ENCODE measurements around the gene SHTN1.
A peak's percentile ranks its signal among the peaks of the same experiment; 100 is the strongest.

The SHTN1 gene

GRCh38 chr10:116984202-116984990 lies 20.6 kb downstream of the SHTN1 start:
- no peak for DNase-seq

DNA sequence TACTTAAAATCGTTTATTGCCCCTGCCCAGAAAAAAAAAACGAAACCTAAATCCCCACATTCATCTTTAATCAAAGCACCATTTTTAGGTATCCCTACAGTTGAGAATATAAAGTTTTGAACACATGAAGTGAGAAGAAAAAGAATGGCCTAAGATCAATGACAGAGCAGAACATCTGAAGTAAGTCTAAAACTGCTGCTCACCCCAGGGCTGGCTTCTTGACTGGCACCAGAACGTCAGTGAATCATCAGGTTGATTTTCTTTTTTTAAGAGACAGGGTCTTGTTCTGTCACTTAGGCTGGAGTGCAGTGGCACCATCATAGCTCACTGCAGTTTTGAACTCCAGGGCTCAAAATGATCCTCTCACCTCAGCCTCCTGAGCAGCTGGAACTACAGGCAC lies 24.9 kb downstream of the SHTN1 start:
- no peak for DNase-seq

DNA sequence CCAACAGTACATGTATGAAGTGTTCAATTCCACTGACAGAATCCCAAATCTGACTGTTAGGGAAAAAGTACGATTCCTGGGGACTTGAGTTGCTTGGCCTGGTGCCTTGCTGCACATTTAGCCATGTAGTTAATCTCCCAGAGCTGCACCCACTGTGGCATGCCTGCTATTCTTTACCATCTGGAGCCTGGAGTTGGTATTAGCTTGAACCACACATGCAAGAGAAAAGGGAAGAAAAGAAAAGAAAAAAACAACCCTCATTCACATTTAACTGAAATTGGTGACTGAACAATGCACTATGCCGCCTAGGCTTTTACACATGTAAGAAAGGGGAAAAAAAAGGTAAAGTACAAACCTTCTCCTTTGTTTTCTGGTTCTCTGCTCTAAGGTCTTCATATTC lies 26.1 kb downstream of the SHTN1 start:
- DNase-seq: no peak

DNA sequence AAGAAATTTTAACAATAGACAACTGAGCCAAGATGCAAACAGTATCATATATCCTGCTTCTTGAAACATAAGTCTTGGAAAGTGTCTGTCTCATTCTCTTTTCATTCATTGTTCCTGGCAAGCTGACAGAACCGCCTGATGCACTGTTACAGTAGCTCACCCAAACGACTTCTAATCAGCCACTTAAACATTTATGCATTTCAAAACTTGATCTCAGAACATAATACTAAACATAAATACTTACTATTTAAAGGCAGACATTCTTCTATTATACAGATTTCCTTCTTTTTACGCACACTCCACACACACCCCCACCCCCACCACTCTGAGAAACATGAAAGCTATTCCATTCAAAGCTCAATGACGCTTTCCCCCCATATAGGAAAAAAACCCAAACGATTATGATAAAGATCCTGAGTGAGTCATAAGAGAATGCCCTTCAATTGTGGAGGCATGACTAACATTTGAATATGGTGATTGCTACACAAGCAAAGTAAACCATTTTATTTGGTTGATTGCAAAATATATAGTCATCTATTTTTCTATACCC lies 30.5 kb downstream of the SHTN1 start:
- DNase-seq: no peak

DNA sequence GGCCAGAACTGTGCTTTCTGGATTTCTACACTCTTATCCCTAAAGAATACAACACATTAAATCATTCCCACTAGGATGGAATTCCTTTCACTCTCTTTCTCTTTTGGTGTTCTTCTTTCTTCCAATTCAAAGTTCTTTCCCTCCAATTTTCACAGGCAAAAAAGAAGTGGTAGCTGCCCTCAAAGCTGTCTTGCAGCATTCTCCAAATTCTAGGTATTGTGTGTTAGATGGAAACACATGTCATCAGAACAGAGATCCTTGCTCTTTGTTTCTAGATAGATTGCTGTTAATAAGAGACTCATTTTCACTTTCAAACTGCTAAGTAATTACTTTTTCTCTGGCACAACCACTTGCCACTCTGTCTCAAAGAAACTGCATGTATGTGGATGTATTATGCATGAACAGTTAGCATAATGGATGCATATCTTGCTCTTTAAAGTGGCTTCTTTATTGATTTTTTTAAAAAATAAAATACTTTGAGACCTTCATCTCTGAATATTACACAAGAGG lies 31.0 kb downstream of the SHTN1 start:
- no peak for DNase-seq

- no peak for DNase-seq
Observed at GRCh38 chr10:116973371-116973905, 31.5 kb downstream of the SHTN1 start.

DNA sequence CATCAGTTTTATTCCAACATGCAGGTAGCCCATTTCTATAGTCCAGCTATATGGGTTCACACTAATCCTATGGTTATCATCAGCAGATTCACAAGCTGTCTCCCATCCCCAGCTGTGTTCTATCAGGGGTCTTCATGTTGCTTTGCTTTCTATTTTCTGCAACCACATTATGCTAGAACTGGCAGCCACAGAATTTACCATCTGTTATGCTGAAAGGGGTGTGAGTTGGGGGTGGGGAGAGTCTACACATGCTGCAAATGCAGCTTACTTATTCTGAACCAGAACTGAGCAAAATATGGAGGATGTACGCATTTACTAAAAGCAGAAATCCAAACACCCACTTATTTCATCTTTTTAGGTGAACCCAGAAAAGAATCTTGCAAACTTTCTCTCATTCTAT lies 32.9 kb downstream of the SHTN1 start:
- DNase-seq: no peak

DNA sequence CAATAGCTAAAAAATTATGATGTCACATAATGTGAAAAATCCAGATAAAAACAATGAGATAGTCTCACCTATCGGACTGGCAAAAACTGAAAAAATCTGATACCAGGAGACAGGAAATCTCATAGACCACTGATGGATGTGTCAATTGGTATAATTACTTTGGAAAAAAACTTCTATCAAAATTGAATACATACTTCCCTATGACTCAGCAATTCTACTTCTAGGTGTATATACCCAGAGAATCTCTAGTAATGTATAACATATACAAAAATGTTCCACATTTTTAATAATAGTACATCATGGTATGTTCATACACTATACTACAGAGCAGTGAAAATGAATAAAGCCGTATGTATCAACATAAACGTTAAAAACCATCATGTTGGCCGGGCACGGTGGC lies 34.9 kb downstream of the SHTN1 start:
- DNase-seq: no peak

GRCh38 chr10:116968331-116968730 lies 36.7 kb downstream of the SHTN1 start:
- DNase-seq: no peak

- no peak for DNase-seq
Observed at GRCh38 chr10:116961406-116962251, 43.4 kb downstream of the SHTN1 start.

GRCh38 chr10:116960066-116960776 lies 44.8 kb downstream of the SHTN1 start:
- no peak for DNase-seq

DNA sequence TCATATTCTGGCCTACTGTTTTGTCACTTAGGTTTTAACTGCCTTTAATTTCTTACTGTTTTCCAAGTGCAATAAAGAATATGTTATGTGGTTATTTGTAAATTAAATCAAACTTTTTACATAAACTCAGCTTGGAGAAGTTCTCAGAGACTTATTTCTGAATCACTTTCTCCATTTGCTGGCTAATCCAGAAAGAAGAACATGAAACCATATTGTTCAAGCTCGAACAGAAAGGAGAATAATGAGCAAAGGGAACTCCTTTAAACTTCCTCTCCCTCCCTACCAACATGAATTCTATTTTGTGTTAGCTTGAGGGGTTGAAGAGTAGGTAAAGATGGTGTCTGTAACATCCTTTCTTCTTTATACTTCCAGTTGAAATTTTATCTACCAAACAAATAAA lies 52.3 kb downstream of the SHTN1 start:
- DNase-seq: no peak

DNA sequence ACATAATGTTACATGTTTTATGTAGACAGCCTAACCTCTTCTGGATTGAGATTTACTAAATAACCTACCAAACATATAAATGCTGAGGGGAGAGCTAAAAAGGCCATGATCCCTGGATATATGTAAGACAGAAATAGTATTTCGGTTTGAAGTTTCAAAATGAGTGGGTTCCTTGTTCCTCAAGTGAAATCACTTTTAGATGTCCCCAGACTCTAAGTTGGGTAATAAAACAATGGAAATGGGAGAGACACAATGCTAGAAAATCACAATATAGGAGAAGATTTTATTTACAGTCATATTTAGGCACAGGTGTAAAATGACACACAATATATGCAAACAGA lies 56.5 kb downstream of the SHTN1 start:
- DNase-seq: no peak

DNA sequence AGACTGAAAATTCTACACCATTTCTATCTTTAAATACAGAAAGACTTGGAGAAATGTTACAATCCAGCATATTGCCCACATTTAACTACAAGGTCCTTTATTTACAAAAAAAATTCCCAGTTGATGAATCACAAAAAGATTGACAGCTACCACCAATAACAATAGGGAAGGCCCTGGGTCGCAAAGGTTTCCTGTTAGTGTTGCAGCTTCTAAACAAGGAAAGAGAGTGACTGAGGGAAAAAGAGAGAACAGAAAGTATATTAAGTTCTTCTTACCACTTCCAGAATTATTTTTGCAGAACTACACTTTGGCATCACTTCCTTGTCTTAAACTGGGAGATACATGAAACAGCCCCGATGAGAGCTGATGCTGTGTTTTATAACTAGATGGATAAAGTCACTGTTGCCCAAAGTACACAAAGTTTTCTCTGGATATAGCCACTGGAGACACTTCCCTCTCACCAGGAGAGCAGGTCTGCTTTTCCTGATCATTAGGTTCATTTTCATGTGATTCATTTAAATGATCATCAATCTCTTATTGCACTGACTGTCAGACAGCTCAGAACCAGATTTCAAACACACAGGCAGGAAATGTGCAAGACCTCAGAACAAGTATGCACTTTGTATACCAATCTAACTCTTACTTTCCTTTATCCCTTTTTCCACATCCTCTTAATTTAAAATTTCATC lies 57.0 kb downstream of the SHTN1 start:
- peak; percentile 37 for DNase-seq

DNA sequence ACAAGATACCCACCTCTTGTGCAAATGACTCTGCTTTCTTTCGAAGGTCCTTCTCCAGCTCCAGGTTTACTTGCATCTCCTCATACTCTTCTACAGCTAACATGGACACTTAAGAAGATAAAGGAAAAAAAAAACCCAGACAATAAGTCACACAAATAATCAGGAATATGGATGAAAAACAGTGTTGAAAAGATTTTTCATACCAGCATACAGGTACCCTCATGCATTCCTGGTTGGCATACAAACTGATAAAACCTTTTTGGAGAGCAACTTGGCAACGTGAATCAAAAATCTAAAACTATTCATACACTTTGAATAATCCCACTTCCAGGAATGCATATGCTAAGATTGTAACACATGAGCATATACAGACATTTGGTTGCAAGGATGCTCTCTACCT lies 60.1 kb downstream of the SHTN1 start:
- no peak for DNase-seq

DNA sequence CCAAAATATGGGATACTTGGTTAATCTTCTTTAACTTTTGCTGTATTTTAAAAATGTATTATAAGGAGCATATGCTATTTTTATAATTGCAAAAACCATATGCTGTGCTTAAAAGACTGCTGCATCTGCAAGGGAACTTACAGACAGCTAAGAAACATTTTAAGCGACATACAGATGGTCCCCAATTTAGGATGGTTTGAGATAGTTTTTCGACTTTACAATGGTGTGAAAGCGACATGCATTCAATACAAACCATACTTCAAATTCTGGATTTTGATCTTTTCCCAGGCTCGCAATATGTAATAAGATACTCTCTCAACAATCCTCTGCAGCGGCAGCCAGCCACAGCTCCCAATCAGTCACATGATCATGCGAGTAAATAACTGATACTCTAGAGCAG lies 73.2 kb downstream of the SHTN1 start:
- DNase-seq: no peak

DNA sequence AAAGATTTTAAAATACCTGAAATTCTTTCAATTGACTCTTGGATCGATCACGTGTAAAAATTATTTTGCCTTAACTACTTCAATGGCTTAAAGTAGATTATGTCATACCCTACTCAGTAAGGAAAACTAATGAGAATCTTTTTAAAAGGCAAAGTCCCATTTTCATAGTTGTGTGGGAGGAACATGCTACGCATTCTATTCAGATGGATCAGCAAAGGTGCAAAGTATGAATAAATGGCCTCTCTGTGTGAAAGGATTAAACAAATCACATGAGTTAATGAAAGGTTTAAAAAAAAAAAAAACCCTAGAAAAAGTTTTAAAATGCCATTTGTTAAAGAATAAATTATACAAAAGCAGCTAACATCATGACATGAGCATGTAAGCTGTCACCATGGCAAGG lies 78.6 kb downstream of the SHTN1 start:
- DNase-seq: no peak

DNA sequence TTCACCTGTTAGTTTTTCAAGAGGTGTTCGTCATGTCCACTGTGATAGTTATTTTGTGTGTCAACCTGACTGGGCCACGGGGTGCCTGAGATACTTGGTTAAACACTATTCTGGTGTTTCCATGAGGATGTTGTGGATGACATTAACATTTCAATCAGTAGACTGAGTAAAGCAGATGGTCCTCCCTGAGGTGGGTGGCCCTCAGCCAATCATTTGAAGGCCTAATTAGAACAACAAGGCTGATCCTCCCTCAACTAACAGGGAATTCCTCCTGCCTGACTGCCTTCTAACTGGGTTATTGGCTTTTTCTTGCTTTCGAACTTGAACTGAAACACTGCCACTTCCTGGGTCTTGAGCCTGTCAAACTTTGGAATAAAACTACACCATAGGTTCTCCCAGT lies 79.9 kb downstream of the SHTN1 start:
- DNase-seq: no peak

DNA sequence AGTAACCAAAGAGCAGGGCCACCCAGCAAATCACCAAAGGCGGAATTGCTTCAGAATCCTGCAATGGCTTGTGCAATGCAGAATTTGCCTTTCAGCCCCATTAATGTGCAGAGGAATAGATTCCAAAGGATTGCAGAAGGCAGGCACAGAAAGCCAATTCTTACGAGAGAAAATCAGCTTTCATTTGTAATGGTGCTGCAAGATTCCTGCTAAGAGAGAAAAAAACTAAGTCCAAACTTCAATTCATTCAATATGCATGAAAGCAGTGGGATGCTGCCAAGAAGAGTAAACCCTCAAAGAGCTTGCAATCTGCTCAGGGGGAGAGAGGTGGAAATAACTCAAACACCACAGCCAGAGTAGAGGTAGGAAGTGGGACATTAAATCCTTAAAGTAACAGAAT lies 85.3 kb downstream of the SHTN1 start:
- DNase-seq: no peak

DNA sequence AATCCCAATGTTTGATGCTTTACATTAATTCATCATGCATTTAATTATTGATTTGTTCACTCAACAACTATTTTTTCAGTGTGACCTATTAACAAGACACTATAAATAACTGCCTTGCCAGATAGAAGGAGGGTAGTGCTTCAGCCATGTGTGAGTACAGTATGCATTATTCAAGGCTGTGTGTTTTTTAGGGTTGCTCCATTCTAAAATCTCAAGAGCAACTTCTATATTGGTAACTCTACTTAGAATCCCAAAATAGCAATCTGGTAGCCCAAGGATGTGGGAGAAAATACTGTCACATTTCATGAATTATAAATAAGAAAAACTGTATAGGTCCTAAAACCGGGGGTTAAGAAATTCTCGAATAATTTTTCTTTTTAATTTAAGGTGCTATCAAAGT lies 85.8 kb downstream of the SHTN1 start:
- DNase-seq: no peak

GRCh38 chr10:116918583-116918982 lies 86.4 kb downstream of the SHTN1 start:
- DNase-seq: no peak

DNA sequence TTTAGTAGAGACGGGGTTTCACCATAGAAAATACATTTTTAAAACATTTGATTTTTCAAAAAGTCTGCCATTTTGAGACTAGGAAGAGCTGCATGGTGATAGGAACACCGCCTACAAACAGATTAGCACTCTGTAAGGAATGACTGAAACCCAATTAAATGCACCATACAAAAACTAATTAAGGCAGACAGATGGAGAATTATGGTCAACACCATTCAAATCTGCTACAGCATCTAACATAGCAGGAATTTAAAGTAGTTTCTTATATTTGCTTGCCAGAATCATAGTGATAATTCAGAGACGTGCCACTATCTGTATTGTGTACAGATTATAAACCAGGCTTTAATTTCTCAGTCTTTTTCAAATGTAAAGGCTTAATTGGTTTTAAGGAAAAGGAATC lies 87.5 kb downstream of the SHTN1 start:
- DNase-seq: no peak
